Measurements from ENCODE around the gene THEMIS2. TPM values are rescaled to one million over a fixed set of nuclear protein-coding genes. Genes with fewer than 3 reads are reported as not detected.

Gene THEMIS2
- total RNA-seq, 4 donors from 2014 or later: 9.6 to 36.4 (median 24.6) TPM

GRCh38 chr1:27872802-27873551 is 633 bp downstream of the THEMIS2 start:
- WGBS: 27% methylated on average over 26 of the region's 38 CpGs
- DNase-seq (ENCODE audit: extremely low spot score): no peak
- H3K27ac ChIP-seq (replicated peaks in 1 of 4): peak overlapping the region; percentile 1 to 64 (median 56)

GRCh38 chr1:27873671-27874384 is 1.5 kb downstream of the THEMIS2 start:
- DNase-seq (ENCODE audit: extremely low spot score): no peak
- Histone ChIP-seq H3K27me3 (peaks cover 0 to 9% (median 0%) of the 10 kb centered on the region in 4 donors), H3K27ac (replicated peaks in 1 of 4) (peak overlapping the region; percentile 1 to 64 (median 56)), H3K9me3 (no peaks in the 10 kb centered on the region), H3K4me3 (peak overlapping the region; percentile 49 to 73 (median 60)), H3K4me1 (peaks cover 5 to 20% (median 15%) of the 10 kb centered on the region in 4 donors), H3K36me3 (no peaks in the 10 kb centered on the region)
- intact Hi-C loops (cut with DNase I): no loop called here
- TF ChIP-seq POLR2AphosphoS5 (IDR thresholded peaks at IDR 0.05): peak in 1 of 2 donors; percentile 44
- TF ChIP-seq CTCF (IDR thresholded peaks at IDR 0.05): no peak
- TF ChIP-seq POLR2A (IDR thresholded peaks at IDR 0.05; ENCODE audit: low read depth): no peak
- no peak for TF ChIP-seq EP300 (IDR thresholded peaks at IDR 0.05)
- WGBS: 83% methylated on average over 16 of the region's 16 CpGs

More at GRCh38 chr1:27872802-27873551, 633 bp downstream of the THEMIS2 start:
- intact Hi-C loops (cut with DNase I): no loop called here
- peaks cover 5 to 23% (median 17%) of the 10 kb centered on the region in 4 donors for H3K4me1 ChIP-seq
- peaks cover 0 to 9% (median 0%) of the 10 kb centered on the region in 4 donors for H3K27me3 ChIP-seq
- no peaks in the 10 kb centered on the region for H3K36me3 ChIP-seq
- no peak for TF ChIP-seq POLR2AphosphoS5 (IDR thresholded peaks at IDR 0.05)
- TF ChIP-seq EP300 (IDR thresholded peaks at IDR 0.05): no peak
- TF ChIP-seq POLR2A (IDR thresholded peaks at IDR 0.05; ENCODE audit: low read depth): no peak
- no peak for TF ChIP-seq CTCF (IDR thresholded peaks at IDR 0.05)
- H3K9me3 ChIP-seq: no peaks in the 10 kb centered on the region
- peak overlapping the region; percentile 49 to 73 (median 60) for H3K4me3 ChIP-seq

GRCh38 chr1:27876341-27877114 is 4.2 kb downstream of the THEMIS2 start:
- Histone ChIP-seq H3K4me3 (no peak overlapping the region), H3K27ac (replicated peaks in 1 of 4) (peak overlapping the region in 2 of 4 donors; percentile 6 to 40), H3K4me1 (peaks cover 5 to 16% (median 15%) of the 10 kb centered on the region in 4 donors), H3K36me3 (peaks cover 0 to 3% (median 0%) of the 10 kb centered on the region in 4 donors), H3K27me3 (peaks cover 0 to 23% (median 0%) of the 10 kb centered on the region in 4 donors), H3K9me3 (no peaks in the 10 kb centered on the region)
- intact Hi-C loops (cut with DNase I): no loop called here
- WGBS: 81% methylated on average over 10 of the region's 18 CpGs
- no peak for TF ChIP-seq POLR2AphosphoS5 (IDR thresholded peaks at IDR 0.05)
- TF ChIP-seq CTCF (IDR thresholded peaks at IDR 0.05): no peak
- TF ChIP-seq POLR2A (IDR thresholded peaks at IDR 0.05; ENCODE audit: low read depth): no peak
- DNase-seq (ENCODE audit: extremely low spot score): no peak

GRCh38 chr1:27877115-27877416 is 4.7 kb downstream of the THEMIS2 start:
- DNase-seq (ENCODE audit: extremely low spot score): no peak
- peaks cover 0 to 23% (median 0%) of the 10 kb centered on the region in 4 donors for H3K27me3 ChIP-seq
- TF ChIP-seq POLR2AphosphoS5 (IDR thresholded peaks at IDR 0.05): no peak
- no peak for TF ChIP-seq CTCF (IDR thresholded peaks at IDR 0.05)
- no peak for TF ChIP-seq POLR2A (IDR thresholded peaks at IDR 0.05; ENCODE audit: low read depth)
- no peak for TF ChIP-seq EP300 (IDR thresholded peaks at IDR 0.05)
- H3K4me1 ChIP-seq: peaks cover 5 to 14% (median 12%) of the 10 kb centered on the region in 4 donors
- H3K27ac ChIP-seq (replicated peaks in 1 of 4): no peak overlapping the region
- peaks cover 0 to 4% (median 0%) of the 10 kb centered on the region in 4 donors for H3K36me3 ChIP-seq
- WGBS: 96% methylated on average over 2 of the region's 2 CpGs
- intact Hi-C loops (cut with DNase I): no loop called here
- no peaks in the 10 kb centered on the region for H3K9me3 ChIP-seq
- H3K4me3 ChIP-seq: no peak overlapping the region

Measured in esophagus muscularis mucosa (tissue), 4 donors.